Measurements from ENCODE around the gene FOXJ1.

Gene FOXJ1

DNA sequence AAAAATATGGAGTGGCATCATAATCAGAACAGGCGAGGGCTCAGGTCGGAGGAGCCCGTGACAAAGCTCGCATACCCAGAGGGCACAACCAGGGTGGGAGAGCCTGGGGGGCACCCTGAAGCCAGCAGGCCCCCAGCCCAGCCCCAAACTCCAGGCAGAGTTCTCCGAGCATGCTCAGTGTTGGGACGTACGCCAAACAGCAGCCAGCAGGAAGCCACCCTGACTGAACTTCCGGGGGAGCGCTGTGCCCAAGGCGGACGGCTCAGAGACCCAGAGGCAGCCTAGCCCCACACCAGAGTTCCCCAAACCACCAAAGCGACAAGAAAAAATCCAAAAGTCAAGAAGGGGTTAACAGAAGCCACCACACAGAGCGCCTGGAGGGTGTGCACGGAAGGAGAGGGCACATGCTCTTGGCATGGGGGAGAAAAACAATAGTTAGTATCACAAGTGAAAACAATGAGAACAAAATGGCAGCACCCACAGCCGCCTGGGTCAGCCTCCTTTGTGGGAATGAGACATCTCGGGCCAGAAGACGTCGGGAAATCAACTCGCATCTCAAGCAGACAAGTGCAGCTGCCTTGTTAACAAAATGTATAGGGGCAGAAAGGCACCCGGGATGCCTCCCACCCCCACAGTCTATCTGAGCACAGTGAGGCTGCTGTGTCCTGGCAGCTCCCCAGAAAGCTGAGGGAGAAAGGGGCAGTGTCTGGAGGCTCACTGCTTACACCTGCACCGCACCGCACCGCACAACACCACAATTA lies 49.3 kb downstream of the FOXJ1 start:
- DNase-seq (ENCODE audit: low spot score): no peak

DNA sequence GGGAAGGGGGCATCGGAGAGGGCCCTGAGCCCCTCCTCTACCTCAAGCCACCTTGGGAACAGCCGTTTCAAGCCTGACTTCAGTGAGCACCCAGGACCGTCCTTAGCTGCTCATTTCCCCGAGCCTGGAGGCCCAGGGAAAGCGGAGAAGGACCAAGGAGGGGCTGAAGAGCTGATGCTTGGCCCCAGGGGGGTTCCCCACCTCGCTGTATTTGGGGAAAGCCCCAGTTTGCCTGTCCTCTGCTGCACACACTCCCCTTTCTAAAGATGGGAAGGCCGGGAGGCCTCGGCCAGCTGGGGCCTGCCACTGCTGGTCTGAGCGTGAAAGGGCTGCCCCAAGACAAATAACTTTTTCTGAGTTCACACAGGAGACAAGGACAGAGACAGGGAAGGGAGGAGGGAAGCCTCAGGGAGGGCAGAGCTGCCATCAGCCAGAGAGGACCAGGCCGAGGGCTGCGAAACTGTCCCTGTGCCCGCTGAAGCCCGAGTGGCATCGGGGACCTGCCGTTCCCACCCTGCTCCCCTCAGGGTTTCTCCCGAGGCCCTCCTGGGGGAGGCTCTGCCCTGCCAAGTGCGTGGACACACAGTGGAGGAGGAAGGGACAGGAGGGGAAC lies 50.4 kb downstream of the FOXJ1 start:
- no peak for DNase-seq (ENCODE audit: low spot score)

DNA sequence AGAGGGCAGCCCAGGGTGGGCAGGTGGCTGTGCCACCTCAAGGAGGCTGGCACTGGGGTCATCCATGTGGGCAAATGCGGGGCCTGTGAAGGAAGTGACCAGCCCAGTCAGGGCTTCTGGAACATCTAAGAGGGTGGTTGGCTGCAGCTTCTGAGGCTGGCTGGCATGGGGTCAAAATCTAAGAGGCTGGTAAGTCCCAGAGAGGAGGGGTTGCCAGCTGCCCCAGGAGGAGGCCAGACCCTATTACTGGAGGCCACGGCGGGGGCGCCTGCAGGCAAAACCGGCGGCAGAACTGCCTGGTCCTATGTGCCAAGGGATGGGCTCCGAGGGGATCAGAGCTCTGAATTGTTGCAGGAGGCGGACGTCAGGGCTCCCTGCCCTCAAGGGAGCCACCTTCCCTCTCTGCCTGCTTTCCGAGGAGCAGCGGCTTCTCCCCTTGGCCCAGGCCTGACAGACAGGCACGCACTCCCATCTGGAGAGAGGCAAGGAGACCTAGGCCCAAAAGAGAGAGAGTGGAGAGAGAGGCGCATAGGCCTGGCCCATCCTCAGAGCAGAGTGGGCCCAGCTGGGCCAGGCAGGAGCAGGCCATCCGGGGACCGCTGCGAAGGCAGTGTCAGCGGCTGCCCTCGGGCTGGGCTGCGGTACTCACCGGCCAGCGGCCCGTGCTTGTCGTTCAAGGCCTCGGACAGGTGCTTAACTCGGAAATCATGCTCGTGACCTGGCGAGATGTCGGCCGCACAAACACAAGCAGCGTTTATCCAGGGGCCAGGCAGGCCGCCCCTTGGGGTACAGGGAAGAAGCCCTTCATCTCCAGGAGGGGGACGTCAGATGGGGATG lies 51.1 kb downstream of the FOXJ1 start:
- no peak for DNase-seq (ENCODE audit: low spot score)

DNA sequence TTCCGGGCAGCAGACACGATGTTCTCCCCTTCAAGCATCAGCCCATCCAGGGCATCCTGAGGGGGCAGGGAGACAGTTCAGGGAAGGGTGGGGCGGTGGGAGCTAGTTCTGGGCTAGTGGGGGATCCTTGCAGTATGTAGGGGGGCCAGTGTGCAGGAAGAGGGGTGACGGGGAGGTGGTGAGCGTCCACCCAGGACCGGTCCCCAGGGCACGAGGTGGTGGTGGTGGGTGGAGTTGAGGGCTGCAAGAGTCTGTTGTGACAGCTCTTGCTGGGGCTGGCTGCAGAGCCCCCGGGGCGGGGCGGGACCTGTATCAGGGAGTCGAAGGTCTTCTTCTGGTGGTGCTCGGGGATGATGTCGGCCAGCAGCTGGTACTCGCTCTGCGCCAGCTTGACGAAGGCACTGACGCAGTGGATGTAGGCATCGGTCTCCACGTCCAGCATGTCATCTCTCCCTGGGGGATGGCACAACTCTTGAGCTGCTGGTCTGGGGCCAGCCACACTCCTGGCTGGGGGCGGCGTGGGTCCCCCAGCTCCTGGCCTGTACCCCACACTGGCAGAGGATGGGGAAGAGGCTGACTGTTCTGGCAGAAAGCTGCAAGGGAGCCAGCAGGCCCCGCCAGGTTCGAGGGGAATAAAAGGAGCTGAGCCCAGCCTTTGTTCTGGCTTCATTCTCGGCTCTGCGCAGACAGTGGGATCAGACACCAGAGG lies 52.0 kb downstream of the FOXJ1 start:
- DNase-seq (ENCODE audit: low spot score): no peak

DNA sequence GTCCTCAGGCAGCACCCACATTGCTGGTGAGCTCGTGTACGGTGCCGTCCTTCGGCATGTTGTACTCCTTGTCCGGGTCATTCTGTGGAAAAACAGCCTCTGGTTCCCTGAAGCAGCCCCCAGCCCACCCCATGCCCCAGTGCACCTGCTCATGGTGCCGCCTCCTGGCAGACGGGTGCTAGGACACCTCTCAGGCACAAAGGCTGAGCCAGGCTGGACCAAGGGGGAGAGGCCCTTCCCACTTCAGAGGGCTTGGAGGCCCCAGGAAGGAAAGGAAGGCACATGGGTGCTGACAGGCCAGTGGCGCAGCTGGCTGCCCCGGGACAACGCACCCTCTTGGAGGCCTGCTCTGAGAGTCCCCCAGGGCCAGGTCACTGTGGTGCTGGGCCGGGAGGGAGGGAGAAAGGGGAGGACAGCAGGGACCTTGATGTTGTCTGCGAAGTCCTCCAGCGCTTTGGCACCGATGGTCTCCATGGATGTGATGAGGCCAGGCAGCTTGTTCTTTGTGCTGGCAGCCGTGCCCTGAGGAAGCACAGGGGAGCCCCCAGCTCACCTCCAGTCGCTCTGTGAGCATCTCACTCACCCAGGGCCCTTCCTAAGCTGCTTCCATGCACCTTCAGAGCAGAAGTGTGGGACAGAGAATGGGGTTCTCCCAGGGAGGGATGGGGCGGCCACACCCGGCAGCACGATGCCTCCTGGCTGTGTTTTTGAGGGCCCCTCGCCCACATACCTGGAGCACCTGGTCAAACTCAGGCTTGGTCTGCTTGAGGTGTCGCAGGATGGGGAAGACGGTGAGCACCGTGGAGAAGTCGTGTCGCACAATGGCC lies 52.8 kb downstream of the FOXJ1 start:
- no peak for DNase-seq (ENCODE audit: low spot score)

DNA sequence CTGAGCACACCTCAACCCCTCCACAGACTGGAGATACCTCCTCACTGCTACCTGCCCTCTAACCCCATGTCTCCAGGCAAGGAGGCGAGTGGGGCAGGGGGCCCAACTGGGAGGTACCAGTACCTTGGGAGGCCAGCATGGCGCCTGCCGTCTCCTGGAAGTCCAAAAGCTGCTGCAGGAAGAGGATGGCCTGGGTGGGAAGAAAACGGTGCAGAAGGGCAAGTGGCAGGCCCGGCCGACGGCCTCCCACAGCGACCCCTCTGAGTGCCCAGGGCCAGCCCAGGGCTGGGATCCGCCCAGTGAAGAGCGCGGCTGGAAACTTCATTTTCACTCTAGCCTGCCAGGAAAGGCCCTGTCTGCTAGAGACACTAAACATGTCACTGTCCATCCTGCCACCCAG lies 53.5 kb downstream of the FOXJ1 start:
- no peak for DNase-seq (ENCODE audit: low spot score)

DNA sequence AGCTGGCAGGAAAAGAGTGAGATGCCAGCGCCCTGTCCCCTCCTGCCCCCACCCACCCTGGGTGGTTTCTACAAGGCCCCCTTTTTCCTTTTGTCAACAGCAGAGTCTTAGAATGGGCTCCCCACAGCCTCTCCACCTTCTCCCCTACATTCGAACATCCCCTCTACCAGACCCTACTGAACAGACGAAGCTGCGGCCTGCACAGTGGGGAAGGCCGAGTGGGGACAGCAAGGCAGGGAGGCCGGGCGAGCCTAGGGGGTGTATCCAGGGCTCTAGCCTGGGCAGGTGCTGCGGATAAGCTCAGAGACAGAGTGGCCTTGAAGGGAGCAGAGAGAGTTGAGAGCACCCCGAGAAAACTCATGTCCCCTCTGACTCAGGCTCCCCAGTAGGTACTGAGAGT lies 54.7 kb downstream of the FOXJ1 start:
- DNase-seq (ENCODE audit: low spot score): no peak

Data from cerebellar cortex (tissue), 1 donor.